GM15510 (cell line): ENCODE measurements around the gene WHRN.

Source experiments
- POLR2A ChIP-seq: IDR thresholded peaks from 3 replicates; pipeline ENCODE4 v1.6.1; 2011; ENCODE audit warnings: borderline replicate concordance; ENCODE audit not compliant: insufficient read length; ENCODE audit errors: extremely low read depth

The WHRN gene

DNA sequence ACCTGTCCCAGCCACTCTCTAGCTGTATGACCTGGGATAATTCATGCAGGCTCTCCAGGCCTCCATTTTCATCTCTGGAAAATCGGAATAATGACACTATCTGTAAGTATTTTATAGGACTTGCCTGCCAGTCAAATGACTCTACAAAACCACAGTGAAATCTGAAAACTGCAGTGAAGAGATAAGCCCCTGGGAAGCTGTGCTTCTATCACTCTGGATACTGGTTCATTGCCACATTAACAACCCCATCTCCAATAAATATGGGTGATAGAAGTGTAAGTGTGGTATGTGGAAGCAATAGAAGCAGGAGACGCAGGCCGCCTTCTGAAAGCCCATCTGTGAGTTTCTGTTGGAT, 31.8 kb downstream of the WHRN start:
- TF ChIP-seq POLR2A: no peak

DNA sequence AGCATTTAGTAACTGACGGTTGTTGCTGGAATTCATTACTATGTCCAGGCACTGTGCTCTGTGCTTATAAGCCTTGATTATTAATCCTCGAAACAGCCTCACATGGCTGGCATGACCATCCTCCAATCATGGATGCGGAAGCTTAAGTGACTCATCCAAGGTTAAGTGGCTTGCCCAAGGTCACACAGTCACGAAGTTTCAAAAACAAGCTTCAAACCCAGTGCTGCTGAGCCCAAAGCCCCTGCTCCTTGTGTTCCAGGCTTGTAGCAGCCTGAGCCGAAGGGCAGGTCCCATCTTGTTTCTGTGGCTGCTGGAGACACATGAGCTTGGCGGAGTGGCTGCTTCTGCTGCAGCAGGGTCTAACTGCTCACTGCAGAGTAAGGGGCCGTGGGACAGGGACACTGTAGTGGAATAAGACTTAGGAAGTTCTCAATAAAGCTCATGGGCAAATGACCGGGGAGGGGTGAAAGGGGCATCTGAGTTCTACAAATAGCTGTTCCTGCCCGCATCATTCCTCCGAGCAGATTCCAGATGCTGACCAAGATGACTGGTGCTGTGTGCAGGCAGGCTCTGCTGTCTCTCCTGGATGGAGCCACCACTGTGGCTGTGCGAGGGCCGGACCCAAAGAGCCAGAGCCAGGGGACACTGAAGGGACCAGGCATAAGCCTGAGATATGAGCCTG, 32.4 kb downstream of the WHRN start:
- no peak for TF ChIP-seq POLR2A

GRCh38 chr9:114471157-114471556, 34.1 kb downstream of the WHRN start:
- no peak for TF ChIP-seq POLR2A

GRCh38 chr9:114470581-114470980, 34.7 kb downstream of the WHRN start:
- no peak for TF ChIP-seq POLR2A

GRCh38 chr9:114470121-114470520, 35.2 kb downstream of the WHRN start:
- TF ChIP-seq POLR2A: no peak

- no peak for TF ChIP-seq POLR2A
Observed at GRCh38 chr9:114469091-114469853, 36.0 kb downstream of the WHRN start.

GRCh38 chr9:114467910-114468309, 37.4 kb downstream of the WHRN start:
- TF ChIP-seq POLR2A: no peak

GRCh38 chr9:114467226-114467750, 38.0 kb downstream of the WHRN start:
- TF ChIP-seq POLR2A: no peak

GRCh38 chr9:114465906-114466900, 39.1 kb downstream of the WHRN start:
- no peak for TF ChIP-seq POLR2A

- no peak for TF ChIP-seq POLR2A
Observed at GRCh38 chr9:114465417-114465816, 39.9 kb downstream of the WHRN start.

DNA sequence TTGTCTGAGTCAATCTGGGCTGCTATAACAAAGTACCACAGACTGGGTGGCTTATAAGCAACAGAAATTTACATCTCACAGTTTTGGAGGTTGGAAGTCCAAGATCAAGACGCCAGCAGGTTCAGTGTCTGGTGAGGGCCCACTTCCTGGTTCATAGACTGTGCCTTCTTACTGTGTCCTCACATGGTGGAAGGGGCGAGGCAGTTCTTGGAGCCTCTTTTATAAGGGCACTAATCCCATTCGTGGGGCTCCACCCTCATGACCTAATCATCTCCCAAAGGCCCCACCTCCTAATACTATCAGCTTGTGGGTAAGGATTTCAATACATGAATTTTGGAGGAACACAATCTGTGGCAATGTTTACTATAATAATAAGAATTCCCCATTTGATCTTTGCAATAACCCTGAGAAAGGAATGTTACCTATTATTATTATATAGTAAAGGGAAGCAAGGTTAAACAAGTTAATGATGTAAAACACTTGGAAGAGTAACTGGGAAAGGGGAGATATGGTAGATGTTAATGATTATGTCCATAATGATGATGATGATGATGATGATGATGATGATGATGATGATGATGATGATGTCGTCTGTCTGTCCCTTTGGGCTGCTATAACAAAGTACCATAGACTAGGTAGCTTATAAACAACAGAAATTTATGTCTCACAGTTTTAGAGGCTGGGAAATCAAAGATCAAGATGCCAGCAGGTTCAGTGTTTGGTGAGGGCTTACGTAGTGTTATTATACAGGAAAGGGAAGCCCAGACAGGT, 40.8 kb downstream of the WHRN start:
- no peak for TF ChIP-seq POLR2A

DNA sequence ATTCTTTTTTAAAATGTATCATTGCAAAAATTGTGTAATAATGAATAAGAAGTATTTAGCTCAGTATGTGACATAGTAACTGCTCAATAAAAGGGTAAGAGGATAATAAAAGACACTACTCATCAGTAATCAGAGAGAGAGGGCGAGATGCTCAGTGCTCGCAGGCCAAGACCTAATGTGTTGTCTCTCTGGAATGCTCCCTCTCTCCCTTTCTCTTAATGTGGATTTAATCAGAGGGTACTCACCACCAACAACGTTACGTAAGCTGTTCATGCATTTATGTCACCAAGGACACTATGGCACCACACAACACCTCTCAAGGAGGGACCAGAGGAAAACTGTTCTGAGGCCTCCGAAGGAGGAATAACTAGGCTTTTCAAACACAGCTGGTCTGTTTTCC, 42.5 kb downstream of the WHRN start:
- TF ChIP-seq POLR2A: no peak

GRCh38 chr9:114461468-114461867, 43.8 kb downstream of the WHRN start:
- TF ChIP-seq POLR2A: no peak
